ENCODE data around the gene DENND4B.

GRCh38 chr1:153921080-153921802 is 25.3 kb downstream of the DENND4B start:
- TF ChIP-seq EZH2phosphoT487 (IDR thresholded peaks at IDR 0.05; ENCODE audit: insufficient read depth, low read depth) (no peak), EZH2 (IDR thresholded peaks at IDR 0.05; ENCODE audit: insufficient read depth, poor library complexity, severe bottlenecking) (no peak)
